ENCODE measurements around the gene BAHCC1. TPM values are rescaled to one million over a fixed set of nuclear protein-coding genes. Genes with fewer than 3 reads are reported as not detected.
"Not testable (repeated sequence)": the region's sequence is repeated elsewhere in the genome, so short reads cannot be mapped to it uniquely, and the experiment has no call there.

The BAHCC1 gene
- total RNA-seq, 1 donor from 2014 or later = 9.9 TPM

- DNase-seq (ENCODE audit: missing footprints) (no peak), ATAC-seq (no peak)
- intact Hi-C loops (cut with DNase I) = no loop called here
Observed at GRCh38 chr17:81418710-81419318, 23.6 kb downstream of the BAHCC1 start.

- ATAC-seq = peak; percentile 82
- peak; percentile 93 for DNase-seq (ENCODE audit: missing footprints)
- intact Hi-C loops (cut with DNase I) = no loop called here
Observed at GRCh38 chr17:81419319-81419885, 24.1 kb downstream of the BAHCC1 start.

GRCh38 chr17:81419886-81420768, 24.9 kb downstream of the BAHCC1 start:
- ATAC-seq = peak; percentile 4
- intact Hi-C loops (cut with DNase I) = no loop called here
- DNase-seq (ENCODE audit: missing footprints) = no peak

GRCh38 chr17:81420769-81421462, 25.7 kb downstream of the BAHCC1 start:
- intact Hi-C loops (cut with DNase I) = no loop called here
- DNase-seq (ENCODE audit: missing footprints) (no peak), ATAC-seq (peak; percentile 40)

- intact Hi-C loops (cut with DNase I) = no loop called here
- DNase-seq (ENCODE audit: missing footprints) (no peak), ATAC-seq (peak; percentile 28)
Observed at GRCh38 chr17:81422776-81423697, 27.8 kb downstream of the BAHCC1 start.

- DNase-seq (ENCODE audit: missing footprints) = no peak
- no peak for ATAC-seq
- intact Hi-C loops (cut with DNase I) = no loop called here
Observed at GRCh38 chr17:81423698-81424071, 28.4 kb downstream of the BAHCC1 start.

- ATAC-seq (no peak), DNase-seq (ENCODE audit: missing footprints) (no peak)
- intact Hi-C loops (cut with DNase I) = no loop called here
Observed at GRCh38 chr17:81424151-81425017, 29.1 kb downstream of the BAHCC1 start.

GRCh38 chr17:81425041-81425440, 29.8 kb downstream of the BAHCC1 start:
- intact Hi-C loops (cut with DNase I); DNase-seq (ENCODE audit: missing footprints); ATAC-seq: not testable (repeated sequence)

GRCh38 chr17:81425716-81426392, 30.6 kb downstream of the BAHCC1 start:
- ATAC-seq; intact Hi-C loops (cut with DNase I); DNase-seq (ENCODE audit: missing footprints): not testable (repeated sequence)

GRCh38 chr17:81426393-81427172, 31.3 kb downstream of the BAHCC1 start:
- intact Hi-C loops (cut with DNase I) = no loop called here
- ATAC-seq (no peak), DNase-seq (ENCODE audit: missing footprints) (no peak)

GRCh38 chr17:81427173-81428120, 32.2 kb downstream of the BAHCC1 start:
- ATAC-seq = peak; percentile 45
- intact Hi-C loops (cut with DNase I) = no loop called here

GRCh38 chr17:81428121-81428515, 32.9 kb downstream of the BAHCC1 start:
- DNase-seq (ENCODE audit: missing footprints) = no peak
- no peak for ATAC-seq
- intact Hi-C loops (cut with DNase I) = no loop called here

More at GRCh38 chr17:81427173-81428120, 32.2 kb downstream of the BAHCC1 start:
- DNase-seq (ENCODE audit: missing footprints) = peak; percentile 82

GRCh38 chr17:81428516-81428915, 33.3 kb downstream of the BAHCC1 start:
- DNase-seq (ENCODE audit: missing footprints) (no peak), ATAC-seq (no peak)
- intact Hi-C loops (cut with DNase I) = no loop called here

- intact Hi-C loops (cut with DNase I) = no loop called here
- DNase-seq (ENCODE audit: missing footprints) (peak; percentile 87), ATAC-seq (peak; percentile 72)
Observed at GRCh38 chr17:81428948-81429774, 33.9 kb downstream of the BAHCC1 start.
